ENCODE measurements around the gene BPIFB3. TPM values are rescaled to one million over a fixed set of nuclear protein-coding genes. Genes with fewer than 3 reads are reported as not detected.

The BPIFB3 gene
- total and polyA plus RNA-seq, 9 of the 15 experiments (the other 6 are each of a cell fraction or from before 2014, with no cell fraction given) = not detected

GRCh38 chr20:33021879-33022278, 31.8 kb upstream of the BPIFB3 start:
- peaks cover 2 to 26% of the 10 kb centered on the region in 2 experiments; a peak in 3 of 5 replicates for H3K27me3 ChIP-seq (ENCODE audit: control insufficient read depth in 2 of 2, insufficient read depth in 2 of 2, low read length in 2 of 2)
- no peak for FAIRE-seq
- no peaks in the 10 kb centered on the region for H3K36me3 ChIP-seq (ENCODE audit: control insufficient read depth, insufficient read depth, low read length)
- no peak overlapping the region for H3K4me2 ChIP-seq (ENCODE audit: insufficient read depth, low read length)
- H3K9me3 ChIP-seq (replicated peaks; ENCODE audit: control insufficient read depth, insufficient read depth, low read depth, low read length) = no peaks in the 10 kb centered on the region
- no TSS peak for BruUV-seq (replicated peaks)
- no peaks in the 10 kb centered on the region for H3K79me2 ChIP-seq (ENCODE audit: control insufficient read depth, insufficient read depth, low read length)
- peaks cover 2% of the 10 kb centered on the region for H3K9me1 ChIP-seq (ENCODE audit: control insufficient read depth, insufficient read depth, low read length)
- no peak overlapping the region for H2AFZ ChIP-seq (ENCODE audit: low read depth, low read length)
- no peak overlapping the region for H3K27ac ChIP-seq (ENCODE audit: extremely low read depth, low read depth, low read length)
- intact Hi-C loops (cut with micrococcal nuclease) = no loop called here
- CTCF ChIA-PET (ENCODE audit: low intra/inter-chr PET ratio) = no interaction called here
- no peak overlapping the region for H3K9ac ChIP-seq (ENCODE audit: insufficient read depth in 1 of 2, low read depth in 2 of 2, low read length in 2 of 2)
- POLR2A ChIA-PET = no interaction called here
- H4K20me1 ChIP-seq (replicated peaks; ENCODE audit: control insufficient read depth, insufficient read depth, low read length) = no peaks in the 10 kb centered on the region; the same call in 1 of the 2 replicates
- no peak for ATAC-seq
- H3K4me3 ChIP-seq = no peak overlapping the region
- DNase-seq (ENCODE audit: extremely low read depth in 1 of 4, low spot score in 3 of 4) = no peak
- no peak for TF ChIP-seq ETV5 (CRISPR knock-in tag; IDR thresholded peaks at IDR 0.05; ENCODE audit: low read depth)
- no peak for TF ChIP-seq HDAC1 (IDR thresholded peaks at IDR 0.05)
- TF ChIP-seq YY1 (IDR thresholded peaks at IDR 0.05; ENCODE audit: borderline replicate concordance in 1 of 3, control insufficient read depth in 1 of 3, extremely low read depth in 1 of 3, insufficient read depth in 3 of 3, insufficient read length in 1 of 3, insufficient replicate concordance in 2 of 3, low read depth in 1 of 3, low read length in 2 of 3) = no peak
- no peak for TF ChIP-seq ZNF175 (CRISPR knock-in tag; IDR thresholded peaks at IDR 0.05; ENCODE audit: low read depth)
- no peak for TF ChIP-seq FOXP4 (CRISPR knock-in tag; IDR thresholded peaks at IDR 0.05; ENCODE audit: borderline replicate concordance)
- no peak for TF ChIP-seq NFATC3 (IDR thresholded peaks at IDR 0.05)
- no peak for TF ChIP-seq RUNX1 (IDR thresholded peaks at IDR 0.05; ENCODE audit: low read depth)
- in situ Hi-C loops (cut with MboI) = no loop called here
- WGBS (ENCODE audit: insufficient coverage, low coverage, missing lambda C conversion rate) = 0% methylated on average over 3 of the region's 3 CpGs
- H3K4me1 ChIP-seq (replicated peaks in 1 of 2; ENCODE audit: control insufficient read depth in 2 of 2, insufficient read depth in 2 of 2, low read length in 2 of 2) = 0 out of 5 replicates have a peak, but pooled peaks cover 0 to 3% of the 10 kb centered on the region in 2 experiments
